HEK293 (cell line): Measurements from ENCODE around the gene AKR7A2.
A peak's percentile ranks its signal among the peaks of the same experiment; 100 is the strongest.

Experiments
- CTCF ChIA-PET: fragments of 350-600 bp; formaldehyde crosslinking; extraction: SDS; loops from one replicate; lab custom pipeline; 2021; ENCODE audit warnings: antibody characterized with exemption; lab: Yijun Ruan, JAX
- POLR2A ChIA-PET: fragments of 300-600 bp; formaldehyde crosslinking; extraction: SDS; loops from one replicate; lab custom pipeline; 2020; ENCODE audit warnings: antibody characterized with exemption, inconsistent platforms; lab: Yijun Ruan, JAX
- H3K27ac ChIP-seq: fragments of 200-500 bp; sonication (Bioruptor generic); 2 replicates; pipeline ENCODE4 v1.5.1; 2014; ENCODE audit warnings: low read depth, low read length, control low read depth, inconsistent platforms; ENCODE audit errors: extremely low read depth
- H3K36me3 ChIP-seq, 2 experiments: fragments of 200-500 bp in 1 of 2; sonication (Bioruptor generic) in 1 of 2; 1 replicate in 1 of 2; 2 replicates in 1 of 2; pipeline ENCODE4 v1.5.1; 2014 to 2017; ENCODE audit warnings: inconsistent platforms in 2 of 2, low read length in 2 of 2; ENCODE audit not compliant: control insufficient read depth in 2 of 2, insufficient read depth in 1 of 2
- H3K4me1 ChIP-seq: fragments of 200-500 bp; sonication (Bioruptor generic); 2 replicates; pipeline ENCODE4 v1.5.1; 2014; ENCODE audit warnings: mild to moderate bottlenecking, low read length, inconsistent platforms; ENCODE audit not compliant: control insufficient read depth, insufficient read depth
- H3K4me3 ChIP-seq: 2 replicates; pipeline ENCODE4 v1.5.1; 2011; ENCODE audit warnings: low read depth, mild to moderate bottlenecking, control low read depth, low read length, moderate library complexity
- H3K9me3 ChIP-seq: fragments of 200-500 bp; sonication (Bioruptor generic); 2 replicates; pipeline ENCODE4 v1.5.1; 2014; ENCODE audit warnings: low read depth, low read length, inconsistent platforms; ENCODE audit not compliant: control insufficient read depth, insufficient read depth
- EGR2 ChIP-seq: fragments of 450-650 bp; formaldehyde crosslinking; IDR thresholded peaks from 2 replicates; pipeline ENCODE4 v1.5.1; 2016; ENCODE audit warnings: low read depth, missing biosample characterization, missing genetic modification characterization
- ZFHX2 ChIP-seq: fragments of 450-650 bp; formaldehyde crosslinking; conservative IDR thresholded peaks from 2 replicates; pipeline ENCODE4 v1.5.1; 2016; ENCODE audit warnings: missing biosample characterization, missing genetic modification characterization
- ZFP69B ChIP-seq: fragments of 450-650 bp; formaldehyde crosslinking; IDR thresholded peaks from 2 replicates; pipeline ENCODE4 v1.5.1; 2016; ENCODE audit warnings: missing biosample characterization, missing genetic modification characterization
- ZNF10 ChIP-seq: fragments of 450-650 bp; formaldehyde crosslinking; IDR thresholded peaks from 2 replicates; pipeline ENCODE4 v1.5.1; 2017; ENCODE audit warnings: missing biosample characterization, missing genetic modification characterization
- ZNF138 ChIP-seq: fragments of 450-650 bp; formaldehyde crosslinking; IDR thresholded peaks from 2 replicates; pipeline ENCODE4 v1.5.1; 2016; ENCODE audit warnings: missing biosample characterization, missing genetic modification characterization, borderline replicate concordance
- ZNF184 ChIP-seq: fragments of 450-650 bp; IDR thresholded peaks from 2 replicates; pipeline ENCODE4 v1.5.1; 2018; ENCODE audit warnings: missing biosample characterization, mild to moderate bottlenecking, missing genetic modification characterization
- ZNF202 ChIP-seq: fragments of 450-650 bp; formaldehyde crosslinking; IDR thresholded peaks from 2 replicates; pipeline ENCODE4 v1.5.1; 2016; ENCODE audit warnings: missing biosample characterization, missing genetic modification characterization, borderline replicate concordance
- ZNF214 ChIP-seq: fragments of 450-650 bp; formaldehyde crosslinking; IDR thresholded peaks from 2 replicates; pipeline ENCODE4 v1.5.1; 2017; ENCODE audit warnings: missing biosample characterization, mild to moderate bottlenecking, missing genetic modification characterization, borderline replicate concordance
- ZNF311 ChIP-seq: fragments of 450-650 bp; formaldehyde crosslinking; IDR thresholded peaks from 2 replicates; pipeline ENCODE4 v1.5.1; 2017; ENCODE audit warnings: missing biosample characterization, missing genetic modification characterization, borderline replicate concordance
- ZNF324 ChIP-seq: fragments of 450-650 bp; formaldehyde crosslinking; IDR thresholded peaks from 2 replicates; pipeline ENCODE4 v1.5.1; 2016; ENCODE audit warnings: missing biosample characterization, missing genetic modification characterization
- ZNF350 ChIP-seq: fragments of 450-650 bp; formaldehyde crosslinking; IDR thresholded peaks from 2 replicates; pipeline ENCODE4 v1.5.0; 2017; ENCODE audit warnings: missing biosample characterization, mild to moderate bottlenecking, missing genetic modification characterization
- ZNF501 ChIP-seq: fragments of 450-650 bp; formaldehyde crosslinking; IDR thresholded peaks from 2 replicates; pipeline ENCODE4 v1.5.1; 2016; ENCODE audit warnings: missing biosample characterization, missing genetic modification characterization
- ZNF529 ChIP-seq: fragments of 450-650 bp; formaldehyde crosslinking; IDR thresholded peaks from 2 replicates; pipeline ENCODE4 v1.5.1; 2017; ENCODE audit warnings: missing genetic modification characterization, missing biosample characterization; ENCODE audit not compliant: insufficient replicate concordance
- ZNF670 ChIP-seq: fragments of 450-650 bp; formaldehyde crosslinking; IDR thresholded peaks from 2 replicates; pipeline ENCODE4 v1.5.1; 2016; ENCODE audit warnings: missing biosample characterization, missing genetic modification characterization, low read depth
- ZNF701 ChIP-seq: fragments of 450-650 bp; formaldehyde crosslinking; IDR thresholded peaks from 2 replicates; pipeline ENCODE4 v1.5.1; 2016; ENCODE audit warnings: missing biosample characterization, missing genetic modification characterization
- ZNF768 ChIP-seq: fragments of 450-650 bp; formaldehyde crosslinking; IDR thresholded peaks from 2 replicates; pipeline ENCODE4 v1.5.1; 2018; ENCODE audit warnings: missing biosample characterization, mild to moderate bottlenecking, missing genetic modification characterization
- ZNF792 ChIP-seq: fragments of 450-650 bp; formaldehyde crosslinking; IDR thresholded peaks from 2 replicates; pipeline ENCODE4 v1.5.1; 2016; ENCODE audit warnings: missing biosample characterization, missing genetic modification characterization
- TF ChIP-seq, protein P1 (sequence below): fragments of 450-650 bp; formaldehyde crosslinking; IDR thresholded peaks from 2 replicates; pipeline ENCODE4 v1.5.1; 2016; ENCODE audit warnings: missing biosample characterization, missing genetic modification characterization
- TF ChIP-seq, protein P2 (sequence below): fragments of 450-650 bp; formaldehyde crosslinking; IDR thresholded peaks from 2 replicates; pipeline ENCODE4 v1.5.1; 2016; ENCODE audit warnings: missing biosample characterization, missing genetic modification characterization, low read depth
- TF ChIP-seq, protein P3 (sequence below): fragments of 450-650 bp; formaldehyde crosslinking; IDR thresholded peaks from 2 replicates; pipeline ENCODE4 v1.5.1; 2016; ENCODE audit warnings: missing biosample characterization, missing genetic modification characterization
- TF ChIP-seq, protein P4 (sequence below): fragments of 450-650 bp; formaldehyde crosslinking; IDR thresholded peaks from 2 replicates; pipeline ENCODE4 v1.5.1; 2016; ENCODE audit warnings: missing biosample characterization, missing genetic modification characterization, borderline replicate concordance
- TF ChIP-seq, protein P5 (sequence below): fragments of 450-650 bp; formaldehyde crosslinking; optimal IDR thresholded peaks from 2 replicates; pipeline ENCODE3; 2016; ENCODE audit warnings: missing biosample characterization, mild to moderate bottlenecking, missing genetic modification characterization

Gene AKR7A2

DNA sequence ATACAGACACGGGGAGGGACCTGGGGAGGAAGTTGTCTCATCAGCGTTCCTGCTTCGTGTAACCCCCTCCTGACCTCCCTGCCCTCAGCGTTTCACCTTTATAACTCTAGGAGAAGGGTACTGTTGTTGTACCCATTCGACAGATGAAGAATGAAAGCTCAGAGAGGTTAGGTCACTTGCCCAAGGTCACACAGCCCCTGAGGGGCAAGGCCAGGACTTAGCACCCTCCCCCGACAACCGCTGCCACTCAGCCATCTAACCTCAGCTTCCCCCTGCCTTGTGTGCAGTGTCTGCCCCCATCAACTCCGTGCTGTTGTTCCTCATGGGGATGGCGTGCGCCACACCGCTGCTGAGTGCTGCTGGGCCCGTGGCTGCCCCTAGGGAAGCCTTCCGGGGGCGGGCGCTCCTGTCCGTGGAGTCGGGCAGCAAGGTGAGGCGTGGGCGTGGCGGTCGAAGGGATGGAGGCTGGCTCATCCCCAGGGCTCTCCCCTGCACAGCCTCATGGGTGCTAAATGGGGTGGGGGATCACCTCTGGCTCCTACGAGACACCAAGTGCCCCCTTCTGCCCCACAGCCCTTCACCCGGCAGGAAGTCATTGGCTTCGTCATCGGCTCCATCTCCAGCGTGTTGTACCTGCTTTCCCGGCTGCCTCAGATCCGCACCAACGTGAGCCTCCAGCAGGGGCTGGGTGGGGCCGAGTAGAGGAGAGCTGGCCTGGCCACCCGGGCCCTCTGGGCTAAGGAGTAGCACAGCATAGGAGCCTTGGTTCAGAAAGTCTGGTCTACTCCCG is 14.2 kb upstream of the AKR7A2 start:
- ChIA-PET CTCF (no interaction called here), POLR2A (no interaction called here)
- H3K27ac ChIP-seq = no peak overlapping the region
- no peaks in the 10 kb centered on the region for H3K9me3 ChIP-seq
- no peaks in the 10 kb centered on the region for H3K4me1 ChIP-seq
- H3K36me3 ChIP-seq = peaks cover 4 to 100% of the 10 kb centered on the region in 2 experiments; a peak in 2 of 3 replicates
- H3K4me3 ChIP-seq = no peak overlapping the region
- no peak for TF ChIP-seq ZNF350
- no peak for TF ChIP-seq ZNF214 (tag by site-specific recombination)
- no peak for TF ChIP-seq ZNF501 (tag by site-specific recombination)
- TF ChIP-seq, protein P1, sequence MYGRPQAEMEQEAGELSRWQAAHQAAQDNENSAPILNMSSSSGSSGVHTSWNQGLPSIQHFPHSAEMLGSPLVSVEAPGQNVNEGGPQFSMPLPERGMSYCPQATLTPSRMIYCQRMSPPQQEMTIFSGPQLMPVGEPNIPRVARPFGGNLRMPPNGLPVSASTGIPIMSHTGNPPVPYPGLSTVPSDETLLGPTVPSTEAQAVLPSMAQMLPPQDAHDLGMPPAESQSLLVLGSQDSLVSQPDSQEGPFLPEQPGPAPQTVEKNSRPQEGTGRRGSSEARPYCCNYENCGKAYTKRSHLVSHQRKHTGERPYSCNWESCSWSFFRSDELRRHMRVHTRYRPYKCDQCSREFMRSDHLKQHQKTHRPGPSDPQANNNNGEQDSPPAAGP = no peak
- peak; percentile 94 for TF ChIP-seq ZNF768 (tag by site-specific recombination)
- peak; percentile 13; the same call in 1 of the 2 replicates for TF ChIP-seq EGR2 (tag by site-specific recombination)
- TF ChIP-seq, protein P2, sequence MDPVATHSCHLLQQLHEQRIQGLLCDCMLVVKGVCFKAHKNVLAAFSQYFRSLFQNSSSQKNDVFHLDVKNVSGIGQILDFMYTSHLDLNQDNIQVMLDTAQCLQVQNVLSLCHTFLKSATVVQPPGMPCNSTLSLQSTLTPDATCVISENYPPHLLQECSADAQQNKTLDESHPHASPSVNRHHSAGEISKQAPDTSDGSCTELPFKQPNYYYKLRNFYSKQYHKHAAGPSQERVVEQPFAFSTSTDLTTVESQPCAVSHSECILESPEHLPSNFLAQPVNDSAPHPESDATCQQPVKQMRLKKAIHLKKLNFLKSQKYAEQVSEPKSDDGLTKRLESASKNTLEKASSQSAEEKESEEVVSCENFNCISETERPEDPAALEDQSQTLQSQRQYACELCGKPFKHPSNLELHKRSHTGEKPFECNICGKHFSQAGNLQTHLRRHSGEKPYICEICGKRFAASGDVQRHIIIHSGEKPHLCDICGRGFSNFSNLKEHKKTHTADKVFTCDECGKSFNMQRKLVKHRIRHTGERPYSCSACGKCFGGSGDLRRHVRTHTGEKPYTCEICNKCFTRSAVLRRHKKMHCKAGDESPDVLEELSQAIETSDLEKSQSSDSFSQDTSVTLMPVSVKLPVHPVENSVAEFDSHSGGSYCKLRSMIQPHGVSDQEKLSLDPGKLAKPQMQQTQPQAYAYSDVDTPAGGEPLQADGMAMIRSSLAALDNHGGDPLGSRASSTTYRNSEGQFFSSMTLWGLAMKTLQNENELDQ (tag by site-specific recombination) = no peak
- TF ChIP-seq, protein P3, sequence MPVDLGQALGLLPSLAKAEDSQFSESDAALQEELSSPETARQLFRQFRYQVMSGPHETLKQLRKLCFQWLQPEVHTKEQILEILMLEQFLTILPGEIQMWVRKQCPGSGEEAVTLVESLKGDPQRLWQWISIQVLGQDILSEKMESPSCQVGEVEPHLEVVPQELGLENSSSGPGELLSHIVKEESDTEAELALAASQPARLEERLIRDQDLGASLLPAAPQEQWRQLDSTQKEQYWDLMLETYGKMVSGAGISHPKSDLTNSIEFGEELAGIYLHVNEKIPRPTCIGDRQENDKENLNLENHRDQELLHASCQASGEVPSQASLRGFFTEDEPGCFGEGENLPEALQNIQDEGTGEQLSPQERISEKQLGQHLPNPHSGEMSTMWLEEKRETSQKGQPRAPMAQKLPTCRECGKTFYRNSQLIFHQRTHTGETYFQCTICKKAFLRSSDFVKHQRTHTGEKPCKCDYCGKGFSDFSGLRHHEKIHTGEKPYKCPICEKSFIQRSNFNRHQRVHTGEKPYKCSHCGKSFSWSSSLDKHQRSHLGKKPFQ = no peak
- TF ChIP-seq ZNF324 (tag by site-specific recombination) = no peak
- TF ChIP-seq ZNF202 (tag by site-specific recombination) = no peak

DNA sequence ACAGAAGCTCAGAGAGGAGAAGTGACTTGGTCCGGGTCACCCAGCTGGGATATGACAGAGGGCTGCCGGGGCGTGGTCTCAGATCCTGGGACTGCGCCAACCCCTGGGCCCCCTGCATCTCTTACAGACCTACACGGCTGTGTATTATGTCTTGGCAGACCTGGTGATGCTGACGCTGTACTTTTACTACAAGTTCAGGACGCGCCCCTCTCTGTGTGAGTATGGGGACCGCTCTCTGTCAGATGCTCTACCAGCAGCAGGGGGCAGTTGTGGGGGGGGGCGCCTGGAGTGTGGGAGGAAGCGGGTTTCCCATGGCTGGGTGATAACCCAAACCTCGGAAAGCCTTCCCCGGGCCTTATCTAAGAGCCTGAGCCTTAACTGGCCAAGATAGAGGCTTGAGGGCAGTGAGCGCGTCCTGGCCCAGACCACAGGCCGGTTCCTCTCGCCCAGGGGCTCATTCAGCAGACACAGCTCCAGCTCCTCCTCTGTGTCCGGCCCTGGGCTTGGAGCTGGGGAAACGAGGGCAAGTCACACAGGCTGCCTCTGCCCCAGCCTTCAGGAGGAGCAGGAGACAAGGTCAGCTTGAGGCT is 13.5 kb upstream of the AKR7A2 start:
- no peaks in the 10 kb centered on the region for H3K4me1 ChIP-seq
- no peak overlapping the region for H3K27ac ChIP-seq
- H3K36me3 ChIP-seq = peaks cover 7 to 96% of the 10 kb centered on the region in 2 experiments; a peak in 2 of 3 replicates
- CTCF ChIA-PET = no interaction called here
- no peaks in the 10 kb centered on the region for H3K9me3 ChIP-seq
- H3K4me3 ChIP-seq = no peak overlapping the region
- POLR2A ChIA-PET = interaction anchor here (0.6 kb wide), 1 partner anchor 12 kb away, joined by 3 read pairs; no protein-coding TSS in a partner anchor
- TF ChIP-seq ZNF184 (tag by site-specific recombination) (no peak), ZFP69B (no peak), ZFHX2 (tag by site-specific recombination) (no peak), ZNF701 (tag by site-specific recombination) (no peak), ZNF311 (tag by site-specific recombination) (no peak), ZNF792 (no peak), ZNF138 (tag by site-specific recombination) (no peak), ZNF10 (tag by site-specific recombination) (no peak), ZNF529 (no peak), ZNF670 (tag by site-specific recombination) (no peak)
- TF ChIP-seq, protein P4, sequence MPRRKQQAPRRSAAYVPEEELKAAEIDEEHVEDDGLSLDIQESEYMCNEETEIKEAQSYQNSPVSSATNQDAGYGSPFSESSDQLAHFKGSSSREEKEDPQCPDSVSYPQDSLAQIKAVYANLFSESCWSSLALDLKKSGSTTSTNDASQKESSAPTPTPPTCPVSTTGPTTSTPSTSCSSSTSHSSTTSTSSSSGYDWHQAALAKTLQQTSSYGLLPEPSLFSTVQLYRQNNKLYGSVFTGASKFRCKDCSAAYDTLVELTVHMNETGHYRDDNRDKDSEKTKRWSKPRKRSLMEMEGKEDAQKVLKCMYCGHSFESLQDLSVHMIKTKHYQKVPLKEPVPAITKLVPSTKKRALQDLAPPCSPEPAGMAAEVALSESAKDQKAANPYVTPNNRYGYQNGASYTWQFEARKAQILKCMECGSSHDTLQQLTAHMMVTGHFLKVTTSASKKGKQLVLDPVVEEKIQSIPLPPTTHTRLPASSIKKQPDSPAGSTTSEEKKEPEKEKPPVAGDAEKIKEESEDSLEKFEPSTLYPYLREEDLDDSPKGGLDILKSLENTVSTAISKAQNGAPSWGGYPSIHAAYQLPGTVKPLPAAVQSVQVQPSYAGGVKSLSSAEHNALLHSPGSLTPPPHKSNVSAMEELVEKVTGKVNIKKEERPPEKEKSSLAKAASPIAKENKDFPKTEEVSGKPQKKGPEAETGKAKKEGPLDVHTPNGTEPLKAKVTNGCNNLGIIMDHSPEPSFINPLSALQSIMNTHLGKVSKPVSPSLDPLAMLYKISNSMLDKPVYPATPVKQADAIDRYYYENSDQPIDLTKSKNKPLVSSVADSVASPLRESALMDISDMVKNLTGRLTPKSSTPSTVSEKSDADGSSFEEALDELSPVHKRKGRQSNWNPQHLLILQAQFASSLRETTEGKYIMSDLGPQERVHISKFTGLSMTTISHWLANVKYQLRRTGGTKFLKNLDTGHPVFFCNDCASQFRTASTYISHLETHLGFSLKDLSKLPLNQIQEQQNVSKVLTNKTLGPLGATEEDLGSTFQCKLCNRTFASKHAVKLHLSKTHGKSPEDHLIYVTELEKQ (tag by site-specific recombination) = no peak
- TF ChIP-seq, protein P5, sequence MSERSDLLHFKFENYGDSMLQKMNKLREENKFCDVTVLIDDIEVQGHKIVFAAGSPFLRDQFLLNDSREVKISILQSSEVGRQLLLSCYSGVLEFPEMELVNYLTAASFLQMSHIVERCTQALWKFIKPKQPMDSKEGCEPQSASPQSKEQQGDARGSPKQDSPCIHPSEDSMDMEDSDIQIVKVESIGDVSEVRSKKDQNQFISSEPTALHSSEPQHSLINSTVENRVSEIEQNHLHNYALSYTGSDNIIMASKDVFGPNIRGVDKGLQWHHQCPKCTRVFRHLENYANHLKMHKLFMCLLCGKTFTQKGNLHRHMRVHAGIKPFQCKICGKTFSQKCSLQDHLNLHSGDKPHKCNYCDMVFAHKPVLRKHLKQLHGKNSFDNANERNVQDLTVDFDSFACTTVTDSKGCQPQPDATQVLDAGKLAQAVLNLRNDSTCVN (tag by site-specific recombination) = no peak
